HuH-7 (cell line): ENCODE data around the gene ABCC1.
"Not testable (repeated sequence)": the region's sequence is repeated elsewhere in the genome, so short reads cannot be mapped to it uniquely, and the experiment has no call there.

Source experiments
- DNase-seq: peaks from one replicate; pipeline ENCODE4 v3.0.0; 2011; ENCODE audit warnings: low spot score

ABCC1 gene

DNA sequence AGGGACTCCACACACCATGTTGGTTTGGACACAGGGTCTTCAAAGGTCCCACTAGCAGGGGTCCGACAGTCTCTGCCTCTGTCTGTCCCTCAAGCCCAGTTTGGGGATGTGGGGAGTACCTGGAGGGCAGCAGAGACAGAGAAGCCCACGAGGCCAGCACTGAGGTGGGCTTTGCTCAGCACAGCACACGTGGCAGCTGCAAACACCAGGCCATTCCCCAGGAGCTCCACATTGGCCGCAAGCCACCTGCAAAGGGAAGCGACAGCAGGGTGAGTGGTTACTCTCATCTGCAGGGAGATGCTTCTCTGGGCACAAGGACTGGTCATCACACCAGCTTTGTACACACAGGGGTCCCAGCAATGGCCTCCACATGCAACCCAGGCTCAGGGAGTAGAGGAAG is 211.9 kb downstream of the ABCC1 start:
- no peak for DNase-seq

GRCh38 chr16:16161840-16162239 is 212.4 kb downstream of the ABCC1 start:
- not testable (repeated sequence) for DNase-seq

DNA sequence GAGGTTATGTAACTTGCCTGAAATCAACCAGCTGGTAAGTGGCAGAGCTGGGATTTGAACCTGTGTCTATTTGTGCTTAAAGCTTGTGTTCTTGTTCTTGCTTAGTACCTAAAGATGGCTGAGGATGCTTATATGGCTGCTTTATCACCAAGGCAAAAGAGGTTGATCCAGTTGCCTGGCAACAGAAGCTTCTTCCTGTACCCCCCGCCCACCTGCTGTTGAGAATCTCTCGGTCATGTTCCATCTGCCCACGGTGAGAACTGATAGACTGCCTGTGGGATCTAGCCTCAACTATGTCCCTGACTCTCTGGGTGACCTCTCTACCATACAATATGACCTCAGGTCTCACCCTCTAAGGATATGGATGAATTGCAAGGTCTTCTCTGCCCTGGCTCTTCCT is 213.2 kb downstream of the ABCC1 start:
- DNase-seq: no peak

DNA sequence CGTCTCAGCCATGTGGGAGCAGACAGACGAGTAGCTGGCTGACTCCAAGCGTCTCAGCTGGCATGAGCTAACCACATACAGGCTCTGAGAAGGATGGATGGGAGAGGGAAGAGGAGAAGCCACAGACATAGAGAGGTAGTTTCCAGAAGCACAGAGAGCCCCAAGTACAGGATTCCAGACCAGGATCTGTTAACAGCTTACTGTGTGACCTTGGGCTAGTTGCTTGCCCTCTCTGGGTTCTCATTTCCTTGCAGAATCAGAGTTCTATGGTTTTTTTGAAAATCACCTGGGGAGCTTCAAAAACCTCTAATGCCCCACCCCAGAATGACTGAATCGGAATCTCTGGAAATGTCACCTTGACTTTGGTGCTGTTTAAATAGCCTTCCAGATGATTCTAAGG is 213.7 kb downstream of the ABCC1 start:
- no peak for DNase-seq

GRCh38 chr16:16163571-16163970 is 214.2 kb downstream of the ABCC1 start:
- DNase-seq: no peak

GRCh38 chr16:16164243-16164642 is 214.8 kb downstream of the ABCC1 start:
- no peak for DNase-seq

GRCh38 chr16:16166085-16166484 is 216.7 kb downstream of the ABCC1 start:
- no peak for DNase-seq

DNA sequence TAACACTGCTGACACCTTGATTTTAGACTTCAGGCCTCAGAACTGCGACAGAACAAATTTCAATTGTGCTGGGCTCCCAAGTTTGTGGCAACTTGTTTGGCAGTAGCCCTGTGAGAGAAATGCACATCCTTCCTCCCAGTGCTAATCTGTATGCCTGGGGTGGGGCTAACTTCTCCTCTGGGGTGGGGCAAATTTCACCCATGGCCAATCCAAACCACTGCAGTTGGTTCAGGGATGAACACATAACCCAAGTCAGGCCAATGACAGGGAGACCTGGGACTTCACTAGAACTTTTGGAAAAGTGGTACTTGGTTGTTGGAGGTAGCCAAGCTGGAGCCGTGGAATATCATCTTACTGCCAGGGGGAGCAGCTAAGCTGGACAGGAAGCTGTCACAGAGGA is 217.5 kb downstream of the ABCC1 start:
- DNase-seq: no peak

- DNase-seq: no peak
These were observed 218.5 kb downstream of the ABCC1 start for GRCh38 chr16:16167927-16168326.

- DNase-seq: no peak
These were observed 219.0 kb downstream of the ABCC1 start for GRCh38 chr16:16168431-16168830.

GRCh38 chr16:16169615-16170014 is 220.2 kb downstream of the ABCC1 start:
- DNase-seq: no peak

DNA sequence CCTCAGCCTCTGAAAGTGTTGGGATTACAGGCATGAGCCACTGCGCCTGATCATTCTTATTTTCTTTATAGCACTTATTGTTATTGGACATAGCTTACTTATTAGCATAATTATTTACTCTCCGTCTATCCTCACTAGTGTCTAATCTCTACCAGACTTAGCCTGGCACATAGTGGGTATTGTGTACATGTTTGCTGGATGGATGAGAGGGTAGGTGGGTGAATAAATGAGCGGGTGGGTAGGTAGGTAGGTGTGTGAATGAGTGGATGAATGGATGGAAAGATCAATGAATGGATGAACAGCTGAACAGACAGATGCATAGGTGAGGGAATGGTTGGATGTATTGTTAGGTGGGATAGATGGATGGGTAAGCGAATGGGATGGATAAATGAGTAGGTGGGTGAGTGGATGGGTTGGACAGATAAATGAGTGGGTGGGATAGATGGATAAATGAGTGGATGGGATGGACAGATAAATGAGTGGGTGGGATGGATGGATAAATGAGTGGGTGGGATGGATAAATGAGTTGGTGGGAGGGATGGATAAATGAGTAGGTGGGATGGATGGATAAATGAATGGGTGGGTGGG is 222.0 kb downstream of the ABCC1 start:
- no peak for DNase-seq

DNA sequence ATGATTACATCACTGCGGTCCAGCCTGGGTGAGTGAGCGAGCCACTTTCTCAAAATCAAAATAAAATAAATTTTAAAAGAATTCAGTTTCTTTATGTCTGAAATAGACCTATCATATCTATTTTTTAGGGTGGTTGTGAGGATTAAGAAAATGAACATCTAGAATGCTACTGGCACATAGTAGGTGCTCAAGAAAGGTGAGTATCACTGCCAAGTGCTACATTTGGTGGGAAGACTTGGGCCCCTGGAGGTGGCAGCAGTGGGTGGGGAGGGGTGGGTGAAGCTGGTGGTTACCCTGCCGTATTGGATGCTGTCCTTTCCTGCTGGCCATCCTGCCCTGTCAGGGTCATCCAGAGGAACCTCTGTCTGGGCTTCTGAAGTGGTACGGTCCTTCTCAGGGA is 223.6 kb downstream of the ABCC1 start:
- no peak for DNase-seq

DNA sequence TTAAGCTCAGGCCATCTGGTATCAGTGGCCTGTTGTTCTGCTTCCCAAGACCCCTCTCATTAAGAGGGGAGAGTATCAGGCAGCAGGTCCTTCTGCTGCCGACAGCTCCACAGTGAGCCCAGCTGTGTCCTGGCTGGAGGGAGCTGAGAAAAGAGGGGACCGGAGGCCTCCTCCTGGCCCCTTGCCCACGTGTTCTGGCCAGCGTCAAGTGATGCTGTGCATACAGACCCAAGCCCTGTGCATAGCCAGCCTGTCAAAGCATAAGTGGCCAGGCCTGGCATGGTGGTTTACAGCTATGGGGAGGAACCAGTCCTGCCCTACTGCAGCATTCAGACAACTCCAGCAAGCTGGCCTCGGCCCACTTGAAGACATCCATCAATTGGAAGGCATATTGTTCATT is 225.9 kb downstream of the ABCC1 start:
- no peak for DNase-seq

- no peak for DNase-seq
These were observed 226.9 kb downstream of the ABCC1 start for GRCh38 chr16:16176328-16176727.

DNA sequence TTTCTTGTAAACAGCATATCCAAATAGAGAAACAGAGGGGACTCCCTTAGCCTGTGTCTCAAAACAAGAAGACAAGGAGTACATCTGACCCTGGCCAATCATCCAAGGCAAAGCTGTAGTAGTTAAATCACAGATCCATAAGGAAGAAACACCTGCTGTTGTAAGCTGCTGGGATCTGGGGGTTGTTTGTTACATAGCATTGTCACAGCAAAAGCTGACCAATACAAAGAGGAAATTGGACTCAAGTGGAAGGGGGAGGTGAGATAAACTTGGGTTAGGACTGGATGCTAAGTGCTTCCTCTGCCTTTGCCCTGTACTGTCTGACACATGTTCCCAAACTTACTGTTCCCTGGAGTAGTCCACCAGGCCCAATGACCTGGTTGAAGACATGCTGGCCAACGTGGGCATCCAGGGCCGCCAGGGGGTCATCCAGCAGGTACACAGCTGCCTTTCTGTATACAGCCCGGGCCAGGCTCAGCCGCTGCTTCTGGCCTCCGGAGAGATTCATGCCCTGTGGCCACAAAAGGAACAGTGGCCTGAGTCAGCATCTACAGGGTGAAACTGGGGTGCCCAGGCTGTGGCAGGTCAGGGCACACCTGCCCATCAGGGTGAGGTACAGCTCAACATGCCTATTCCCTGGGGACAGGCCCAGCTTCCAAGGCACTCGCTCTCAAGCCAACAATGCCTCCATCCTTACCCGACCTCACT is 229.2 kb downstream of the ABCC1 start:
- DNase-seq: no peak

GRCh38 chr16:16181748-16182147 is 232.3 kb downstream of the ABCC1 start:
- DNase-seq: not testable (repeated sequence)

- no peak for DNase-seq
These were observed 233.5 kb downstream of the ABCC1 start for GRCh38 chr16:16182918-16183317.

DNA sequence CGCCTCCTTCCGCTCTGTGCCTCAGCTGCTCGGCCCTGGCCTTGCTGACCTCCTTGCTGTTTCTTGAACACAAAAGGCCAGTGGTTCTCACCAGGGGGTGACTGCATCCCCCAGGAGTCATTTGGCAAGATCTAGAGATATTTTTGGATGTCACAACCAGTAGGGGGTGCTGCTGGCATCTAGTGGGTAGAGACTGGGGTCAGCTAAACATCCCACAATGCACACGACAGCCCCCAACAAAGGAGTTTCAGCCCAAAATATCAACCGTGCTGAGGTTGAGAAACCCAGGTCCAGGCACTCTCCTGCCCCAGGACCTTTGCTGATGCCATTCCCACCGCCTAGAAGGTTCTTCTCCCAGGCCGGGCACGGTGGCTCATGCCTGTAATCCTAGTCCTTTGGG is 234.1 kb downstream of the ABCC1 start:
- no peak for DNase-seq

DNA sequence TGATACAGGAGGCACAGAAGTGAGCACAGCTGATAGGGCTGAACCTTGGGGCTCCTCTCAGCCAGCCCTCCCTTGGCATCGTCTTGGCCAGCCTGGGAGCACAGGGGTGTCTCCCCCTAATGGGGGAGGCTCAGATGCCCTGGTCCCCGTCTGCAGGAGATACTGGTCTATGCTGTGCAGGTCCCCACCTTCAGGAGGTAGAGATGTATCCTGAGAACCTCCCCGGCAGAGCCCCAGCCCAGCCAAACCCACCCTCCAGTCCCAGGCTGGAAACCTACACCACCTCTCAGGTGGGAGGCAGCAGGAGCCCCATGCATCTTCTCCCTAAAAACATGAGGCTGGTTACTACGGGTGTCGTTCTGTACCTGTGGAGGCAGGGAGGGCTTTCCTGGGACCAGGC is 235.2 kb downstream of the ABCC1 start:
- no peak for DNase-seq

- no peak for DNase-seq
These were observed 235.7 kb downstream of the ABCC1 start for GRCh38 chr16:16185095-16185494.

DNA sequence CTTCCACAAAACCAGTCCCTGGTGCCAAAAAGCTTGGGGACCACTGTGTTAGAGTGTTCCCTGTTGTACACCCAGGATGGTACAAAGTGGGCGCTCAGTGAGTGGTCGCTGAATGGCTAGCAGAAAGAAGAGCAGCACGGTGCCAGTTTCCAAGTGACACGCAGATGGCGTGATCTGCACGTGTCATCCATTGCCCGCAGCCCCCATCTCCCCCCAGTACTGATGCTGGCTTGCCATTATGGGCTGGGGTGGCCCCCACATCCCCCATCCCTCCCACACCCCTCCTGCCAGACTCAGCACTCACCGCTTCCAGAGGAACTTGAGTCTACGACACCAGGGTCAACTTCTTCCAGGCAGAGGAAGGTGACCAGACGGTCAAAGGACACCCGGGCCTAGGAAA is 237.4 kb downstream of the ABCC1 start:
- DNase-seq: no peak

DNA sequence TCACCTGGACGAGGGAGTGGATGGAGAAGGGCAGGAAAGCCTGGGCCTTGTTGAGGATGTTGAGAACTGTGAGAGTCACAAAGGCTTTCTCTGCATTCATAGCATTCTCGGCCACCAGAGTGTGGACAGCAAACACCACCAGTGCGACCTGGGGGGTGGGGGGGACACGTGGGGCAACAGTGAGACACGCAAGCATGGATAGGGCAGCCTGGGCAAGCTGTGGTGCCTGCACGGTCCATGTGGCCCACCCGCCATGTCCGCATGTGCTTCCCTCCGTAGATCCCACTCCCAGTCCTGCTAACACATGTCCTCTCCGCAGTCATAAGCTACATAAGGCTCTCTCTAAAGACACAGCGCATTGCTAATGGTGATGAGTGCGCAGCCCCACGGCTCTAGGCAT is 239.4 kb downstream of the ABCC1 start:
- no peak for DNase-seq

DNA sequence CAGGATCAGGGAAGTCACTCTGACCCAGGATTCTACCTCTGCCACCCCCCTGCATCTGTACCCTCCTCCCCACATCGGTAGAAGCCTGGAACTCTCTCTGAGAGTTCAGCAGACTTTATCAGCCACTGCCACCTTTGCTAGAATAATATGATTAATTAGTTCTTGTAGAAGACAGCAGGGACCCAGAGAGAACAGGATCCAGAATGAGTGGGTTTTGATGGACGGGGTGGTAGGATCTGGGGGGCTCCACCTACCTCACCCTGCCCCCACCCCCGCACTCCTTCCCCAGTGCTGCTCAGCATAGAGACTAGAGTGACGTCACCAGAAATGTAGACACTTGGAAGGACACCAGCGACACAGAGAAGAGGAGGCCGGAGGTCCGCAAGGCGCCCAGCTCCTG is 240.4 kb downstream of the ABCC1 start:
- no peak for DNase-seq
